NCI-H2081 (cell line): Measurements from ENCODE around the gene PIGQ.
A peak's percentile ranks its signal among the peaks of the same experiment; 100 is the strongest.

Source experiments
- DNase-seq, 2 experiments: peaks; one replicate each; lab custom pipeline; 2025; lab: John Stamatoyannopoulos, UW

Gene PIGQ

DNA sequence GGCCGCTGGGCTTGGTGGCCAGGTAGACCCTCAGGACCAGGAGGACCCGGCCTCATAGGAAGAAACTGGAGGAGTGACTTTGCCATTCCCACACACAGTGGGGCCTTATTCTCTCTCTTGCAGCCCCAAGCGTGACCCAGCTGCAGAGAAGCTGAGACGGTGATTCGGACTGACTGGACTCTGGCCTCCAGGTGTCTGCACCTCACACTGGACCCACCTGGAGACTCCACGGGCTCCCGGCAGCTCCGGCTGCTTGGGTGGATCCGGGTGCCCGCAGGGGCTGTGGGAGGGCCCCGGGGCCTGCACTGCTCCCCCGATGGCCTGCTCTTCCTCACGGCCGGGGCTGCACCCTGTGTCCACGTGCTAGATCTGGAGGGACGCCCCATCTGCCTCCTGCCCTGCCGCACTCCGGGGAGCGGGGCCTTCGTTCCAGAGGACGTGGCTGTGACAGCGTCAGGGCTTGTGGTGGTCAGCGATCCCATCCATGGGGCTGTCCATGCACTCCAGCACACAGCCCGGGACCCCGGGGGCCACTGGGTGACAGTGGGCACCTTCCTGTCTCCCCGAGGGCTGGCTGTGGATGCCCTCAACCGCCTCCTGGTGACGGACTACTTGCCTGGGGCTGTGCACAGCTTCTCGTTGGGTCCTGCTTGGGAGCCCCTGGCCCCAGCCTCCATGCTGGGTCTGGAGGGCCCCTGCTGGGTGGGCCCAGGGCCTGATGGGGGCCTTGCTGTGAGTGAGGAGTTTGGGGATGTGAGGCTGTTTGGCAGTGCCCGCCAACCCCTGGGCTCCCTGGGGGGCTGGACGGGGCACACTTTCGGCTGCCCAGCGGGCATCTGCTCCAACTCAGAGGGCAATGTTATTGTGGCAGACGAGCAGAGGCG is 2.2 kb upstream of the PIGQ start:
- no peak for DNase-seq

DNA sequence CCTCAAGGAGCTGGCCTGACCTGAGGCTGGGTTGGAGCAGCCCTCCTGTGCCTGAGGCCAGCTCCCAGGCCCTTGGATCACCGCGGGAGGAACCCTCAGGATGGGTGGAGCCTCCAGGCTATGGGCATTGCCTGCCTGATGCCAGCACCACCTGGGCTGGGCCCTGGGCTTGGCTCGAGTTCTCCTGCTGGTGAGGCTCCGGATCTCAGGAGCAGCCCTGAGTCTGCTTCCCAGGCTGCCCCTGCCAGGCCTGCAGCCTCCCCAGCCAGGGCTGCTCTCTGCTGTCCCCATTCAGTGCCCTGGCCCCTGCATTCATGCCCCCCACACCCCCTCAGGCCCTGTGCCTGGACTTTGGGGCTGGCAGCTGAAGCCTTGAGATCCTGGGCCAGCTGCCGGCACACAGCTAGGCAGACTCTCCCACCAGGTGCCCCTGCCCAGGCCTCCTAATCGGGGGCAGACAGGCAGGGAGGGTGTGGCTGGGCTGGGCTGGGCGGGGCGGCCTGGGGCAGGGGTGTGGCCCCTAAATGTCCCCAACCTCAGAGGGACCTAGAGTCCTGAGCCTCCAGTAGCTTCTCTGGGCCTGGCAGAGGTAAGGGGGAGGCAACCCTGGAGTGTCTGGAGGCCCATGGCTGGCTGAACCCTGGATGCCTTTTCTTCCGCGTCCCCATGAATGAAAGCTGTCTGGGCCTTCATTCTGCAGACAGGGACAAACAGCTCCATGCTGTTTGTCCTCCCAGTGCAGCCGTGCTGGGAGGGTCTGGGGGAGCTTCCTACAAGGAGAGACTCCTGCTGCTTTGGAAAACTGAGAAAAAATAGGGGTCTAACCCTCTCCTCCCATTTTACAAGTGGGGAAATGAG is 1.1 kb upstream of the PIGQ start:
- DNase-seq, result no peak

GRCh38 chr16:572865-573650 is 3.3 kb downstream of the PIGQ start:
- no peak for DNase-seq

GRCh38 chr16:574021-574760 is 4.4 kb downstream of the PIGQ start:
- no peak for DNase-seq

DNA sequence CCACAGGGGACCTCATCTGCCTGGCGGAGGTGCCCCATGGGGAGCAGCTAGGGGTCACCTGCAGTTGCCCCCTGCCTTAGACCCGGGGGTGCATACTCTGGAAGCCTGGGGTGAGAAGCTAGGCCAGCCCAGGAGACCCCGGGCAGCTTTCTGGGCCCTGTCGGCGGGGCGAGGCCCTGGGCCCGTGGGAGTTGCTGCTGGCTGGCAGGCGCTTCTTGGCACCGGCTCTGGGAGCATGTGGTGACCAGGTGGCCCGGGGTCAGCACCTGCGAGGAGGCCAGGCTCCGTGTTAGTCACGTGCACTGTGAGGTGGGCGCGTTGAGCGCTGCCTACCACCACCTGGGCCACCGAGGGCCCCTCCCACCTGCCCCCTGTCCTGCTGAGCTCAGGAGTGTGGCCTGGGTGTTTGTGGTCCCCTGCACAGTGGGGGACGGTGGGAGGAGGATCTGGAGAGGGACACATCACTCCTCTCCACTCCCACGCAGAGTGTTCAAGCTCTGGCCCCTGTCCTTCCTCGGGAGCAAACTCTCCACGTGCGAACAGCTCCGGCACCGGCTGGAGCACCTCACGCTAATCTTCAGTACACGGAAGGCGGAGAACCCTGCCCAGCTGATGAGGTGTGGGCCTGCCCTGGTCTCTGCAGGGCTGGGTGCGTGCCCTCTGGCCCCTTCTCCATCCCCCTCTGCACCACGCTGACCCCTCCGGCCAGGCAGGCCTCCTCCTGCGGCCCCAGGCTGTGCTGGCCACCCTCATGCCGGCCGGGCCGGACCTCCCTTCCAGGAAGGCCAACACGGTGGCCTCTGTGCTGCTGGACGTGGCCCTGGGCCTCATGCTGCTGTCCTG is 5.8 kb downstream of the PIGQ start:
- DNase-seq, result no peak

DNA sequence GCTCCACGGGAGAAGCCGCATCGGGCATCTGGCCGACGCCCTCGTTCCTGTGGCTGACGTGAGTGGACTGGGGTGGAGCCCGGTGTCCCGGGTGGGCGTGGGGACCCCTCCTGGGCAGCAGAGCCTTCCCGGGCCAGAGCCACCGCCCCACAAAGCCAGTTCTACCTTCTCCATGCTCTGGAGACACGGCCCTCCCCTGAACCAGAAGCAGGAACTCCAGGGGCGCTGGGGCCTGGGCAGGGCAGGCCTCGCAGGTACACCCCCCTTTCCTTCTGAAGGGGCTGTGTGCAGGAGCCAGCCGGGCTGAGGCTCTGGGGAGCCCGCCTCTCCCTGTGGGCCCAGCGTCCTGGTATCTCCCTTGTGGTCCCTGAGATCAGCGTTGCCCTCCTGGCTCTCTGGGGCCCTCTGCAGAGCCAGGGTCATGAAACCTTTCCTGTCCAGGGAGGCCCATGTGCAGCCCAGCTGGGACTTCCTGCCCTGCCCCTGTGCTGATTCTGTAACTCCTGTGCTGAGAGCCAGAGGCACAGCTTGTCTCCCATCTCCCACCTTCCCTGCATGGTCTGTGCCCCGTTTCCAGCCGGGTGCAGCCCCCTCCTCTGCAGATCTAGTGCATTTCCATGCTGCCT is 6.5 kb downstream of the PIGQ start:
- no peak for DNase-seq

GRCh38 chr16:576823-577201 is 7.0 kb downstream of the PIGQ start:
- no peak for DNase-seq

- no peak for DNase-seq
Measured at GRCh38 chr16:577796-578195, 8.0 kb downstream of the PIGQ start.

DNA sequence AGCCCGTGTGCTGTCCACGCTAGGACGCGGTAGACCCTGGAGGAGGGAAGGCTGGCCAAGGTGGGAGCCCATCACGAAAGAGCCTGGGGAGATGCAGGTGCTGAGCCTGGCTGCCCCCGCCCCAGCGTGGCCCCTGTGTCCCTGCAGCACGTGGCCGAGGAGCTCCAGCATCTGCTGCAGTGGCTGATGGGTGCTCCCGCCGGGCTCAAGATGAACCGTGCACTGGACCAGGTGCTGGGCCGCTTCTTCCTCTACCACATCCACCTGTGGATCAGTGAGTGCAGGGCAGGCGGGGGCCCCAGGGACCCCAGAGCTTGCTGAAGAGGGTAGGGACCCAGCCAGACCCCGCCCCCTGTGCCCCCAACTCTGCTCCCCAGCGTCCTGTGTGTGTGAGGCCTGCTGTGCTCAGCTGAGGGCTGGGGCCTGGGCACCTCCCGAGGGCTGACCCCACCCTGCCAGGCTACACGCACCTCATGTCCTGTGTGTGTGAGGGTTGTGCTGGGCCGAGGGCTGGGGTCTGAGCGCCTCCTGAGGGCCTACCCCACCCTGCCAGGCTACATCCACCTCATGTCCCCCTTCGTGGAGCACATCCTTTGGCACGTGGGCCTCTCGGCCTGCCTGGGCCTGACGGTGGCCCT is 8.6 kb downstream of the PIGQ start:
- no peak for DNase-seq

DNA sequence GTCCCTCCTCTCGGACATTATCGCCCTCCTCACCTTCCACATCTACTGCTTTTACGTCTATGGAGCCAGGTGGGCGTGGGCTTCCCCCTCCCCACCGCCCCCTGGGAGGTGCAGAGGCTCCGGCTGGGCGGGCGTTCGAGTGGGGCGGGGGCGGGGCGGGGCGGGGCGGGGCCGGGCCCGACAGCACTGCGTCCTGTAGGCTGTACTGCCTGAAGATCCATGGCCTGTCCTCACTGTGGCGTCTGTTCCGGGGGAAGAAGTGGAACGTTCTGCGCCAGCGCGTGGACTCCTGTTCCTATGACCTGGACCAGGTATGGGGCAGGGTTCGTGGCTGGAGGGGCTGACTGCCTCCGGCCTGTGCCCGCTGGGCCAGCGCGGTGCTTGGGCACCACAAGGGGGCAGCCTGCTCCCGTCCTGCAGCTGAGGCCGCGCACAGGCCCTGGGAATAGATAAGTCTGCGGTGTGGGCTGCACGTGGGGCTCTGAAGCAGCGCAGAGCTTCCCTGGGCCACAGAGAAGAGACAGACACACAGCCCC is 9.2 kb downstream of the PIGQ start:
- DNase-seq, result peak; percentile 37 to 60

DNA sequence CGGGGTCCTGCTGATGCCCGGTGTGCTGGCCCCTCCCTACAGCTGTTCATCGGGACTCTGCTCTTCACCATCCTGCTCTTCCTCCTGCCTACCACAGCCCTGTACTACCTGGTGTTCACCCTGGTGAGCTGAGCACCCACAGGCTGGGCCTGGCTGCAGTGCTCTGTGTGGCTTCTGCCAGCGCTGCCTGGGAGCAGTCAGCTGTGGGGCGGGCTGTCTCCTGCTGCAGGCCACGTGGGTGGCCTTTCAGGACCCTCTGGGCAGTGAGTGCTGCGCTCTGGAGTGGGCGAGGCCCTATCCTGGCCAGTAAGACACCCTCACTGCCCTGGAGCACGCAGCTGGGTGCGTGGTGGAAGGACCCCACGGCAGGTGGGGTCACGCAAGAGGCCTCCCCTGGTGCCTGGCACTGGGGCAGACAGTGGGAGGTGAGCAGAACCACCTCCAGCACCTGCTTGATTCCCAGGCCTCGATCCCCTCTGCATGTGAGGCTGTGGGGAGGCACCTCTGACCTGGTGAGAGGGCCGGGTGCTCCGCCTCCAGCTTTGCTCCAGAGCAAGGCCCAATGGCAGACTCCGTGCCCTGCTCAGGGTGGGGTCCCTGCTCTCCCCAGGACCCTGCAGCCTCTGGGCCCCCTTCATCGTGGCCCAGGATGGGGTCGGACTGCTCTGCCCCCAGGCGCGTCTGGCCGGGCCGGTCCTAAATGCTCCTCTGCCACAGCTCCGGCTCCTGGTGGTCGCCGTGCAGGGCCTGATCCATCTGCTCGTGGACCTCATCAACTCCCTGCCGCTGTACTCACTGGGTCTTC is 10.6 kb downstream of the PIGQ start:
- DNase-seq, result no peak

DNA sequence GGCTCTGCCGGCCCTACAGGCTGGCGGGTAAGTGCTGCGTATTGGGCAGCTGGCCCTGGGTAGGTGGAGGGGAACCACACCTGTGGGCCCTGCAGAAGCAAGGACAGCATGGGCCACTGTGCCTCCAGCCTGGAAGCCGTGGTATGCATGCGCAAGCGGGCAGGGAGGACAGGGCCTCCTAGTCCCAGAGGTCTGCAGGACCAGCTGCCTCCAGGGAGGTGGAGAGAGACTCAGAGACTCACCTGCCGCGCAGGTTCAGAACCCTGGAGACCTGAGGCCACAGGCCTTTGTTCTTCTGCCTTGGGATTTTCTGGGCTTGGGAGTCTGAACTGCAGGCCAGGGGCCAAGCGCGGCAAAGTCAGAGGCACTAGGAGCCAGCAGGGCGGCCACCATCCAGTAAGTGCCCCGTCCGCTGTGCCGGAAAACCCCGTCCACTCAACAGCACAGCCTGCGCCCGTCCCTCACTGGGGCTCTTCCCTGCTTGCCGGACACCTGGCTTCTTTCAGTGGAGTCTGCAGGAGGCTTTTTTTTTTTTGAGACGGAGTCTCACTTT is 11.3 kb downstream of the PIGQ start:
- DNase-seq, result no peak

GRCh38 chr16:582218-582613 is 12.4 kb downstream of the PIGQ start:
- no peak for DNase-seq

GRCh38 chr16:582614-583331 is 13.0 kb downstream of the PIGQ start:
- DNase-seq, result no peak

DNA sequence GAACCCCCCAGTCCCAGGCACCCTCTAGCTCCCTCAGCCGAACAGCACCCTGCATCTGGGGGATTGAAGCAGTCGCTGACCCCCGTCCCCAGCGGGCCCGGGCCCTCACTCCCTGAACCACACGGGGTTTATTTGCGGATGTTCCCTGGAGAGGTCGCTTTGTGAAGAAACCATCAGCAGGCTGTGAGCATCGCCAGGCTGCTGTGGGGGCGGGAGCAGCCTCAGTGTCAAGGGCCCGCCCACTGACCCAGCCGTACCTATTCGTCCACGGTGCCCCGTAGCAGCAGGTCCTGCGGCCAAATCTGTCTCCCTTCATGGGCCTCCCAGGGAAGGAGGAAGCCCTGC is 13.7 kb downstream of the PIGQ start:
- DNase-seq, result no peak

DNA sequence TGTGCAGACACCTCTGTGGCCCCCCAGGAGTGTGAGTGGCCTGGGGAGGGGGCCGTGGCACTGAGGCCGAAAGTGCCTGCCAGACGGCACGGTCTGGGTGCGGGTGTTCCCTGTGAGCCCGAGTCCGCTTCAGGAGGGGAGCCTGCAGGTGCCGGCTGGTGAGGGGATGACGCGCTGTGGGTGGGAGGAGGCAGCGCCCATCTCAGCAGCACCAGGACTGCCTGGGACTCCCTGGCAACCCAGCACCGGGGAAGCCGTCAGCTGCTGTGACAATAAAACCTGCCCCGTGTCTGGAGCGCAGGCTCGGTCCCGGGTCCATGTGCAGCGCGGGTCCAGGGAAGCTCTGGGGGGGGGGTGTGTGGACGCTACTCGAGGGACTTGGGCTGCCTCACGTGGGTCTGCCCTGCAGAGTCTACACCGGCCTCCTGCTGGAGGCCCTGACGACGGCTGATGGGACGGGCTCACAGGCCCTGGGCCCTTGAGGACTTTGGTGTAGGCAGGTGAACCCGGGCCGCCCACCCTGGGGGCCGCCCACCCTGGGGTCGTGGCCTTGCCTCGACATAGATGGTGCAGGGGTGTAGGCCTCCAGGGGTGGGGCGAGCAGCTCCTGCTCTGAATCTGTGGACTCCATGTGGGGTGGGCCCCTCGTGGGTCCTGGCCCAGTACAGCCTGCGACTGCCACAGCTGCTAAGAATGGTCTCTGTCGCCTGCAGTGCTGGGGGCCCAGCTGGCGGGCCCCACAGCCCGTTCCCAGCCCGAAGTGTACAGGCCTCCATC is 14.2 kb downstream of the PIGQ start:
- peak in 1 of 2 experiments; percentile 33 for DNase-seq

DNA sequence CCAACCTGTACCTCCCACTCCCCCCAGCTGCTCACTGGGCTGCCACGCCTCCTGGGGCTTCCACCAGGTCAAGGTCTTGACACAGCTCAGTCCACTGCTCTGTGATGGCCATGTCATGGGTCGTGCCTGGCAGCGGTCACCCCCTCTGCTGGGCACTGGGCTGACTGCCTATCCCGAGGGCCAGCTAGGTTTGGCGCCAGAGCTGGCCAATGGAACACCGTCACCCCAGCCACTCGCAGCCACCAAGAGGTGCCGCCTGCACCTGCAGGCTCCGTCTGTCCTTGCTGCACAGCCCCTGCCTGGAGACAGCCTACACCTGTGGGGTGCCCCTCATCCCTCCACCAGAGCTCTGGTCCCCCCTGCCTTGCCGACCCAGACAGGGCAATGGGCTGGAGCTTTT is 15.6 kb downstream of the PIGQ start:
- DNase-seq, result no peak
